CD4-positive, alpha-beta T cell treated with Interleukin-17A for 1 hour (primary cell): Measurements from ENCODE around the gene PBX4.
A peak's percentile ranks its signal among the peaks of the same experiment; 100 is the strongest.

Experiments used
- DNase-seq: peaks from one replicate; pipeline ENCODE4 v3.0.0-alpha.2; 2020

Gene PBX4

GRCh38 chr19:19552798-19553197 lies 65.7 kb downstream of the PBX4 start:
- peak; percentile 21 for DNase-seq

DNA sequence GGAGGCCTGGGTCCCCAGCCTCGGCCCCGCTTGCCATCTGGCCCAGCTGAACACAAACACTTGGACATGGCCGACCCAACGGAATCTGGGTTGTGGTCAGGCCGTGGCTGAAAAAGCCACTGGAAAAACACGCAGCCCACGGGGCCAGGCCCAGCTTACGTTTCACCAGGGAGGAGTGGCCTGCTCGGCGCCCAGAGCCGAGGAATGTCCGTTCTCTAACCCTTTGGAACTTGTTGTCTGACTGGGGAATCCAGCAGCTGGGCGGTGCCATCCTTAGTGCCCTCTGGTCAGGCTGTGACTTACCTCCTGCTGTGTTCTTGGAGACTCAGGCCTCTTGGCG lies 66.7 kb downstream of the PBX4 start:
- no peak for DNase-seq

GRCh38 chr19:19550972-19551852 lies 67.3 kb downstream of the PBX4 start:
- no peak for DNase-seq

- no peak for DNase-seq
These were observed 68.0 kb downstream of the PBX4 start for GRCh38 chr19:19550485-19550929.

DNA sequence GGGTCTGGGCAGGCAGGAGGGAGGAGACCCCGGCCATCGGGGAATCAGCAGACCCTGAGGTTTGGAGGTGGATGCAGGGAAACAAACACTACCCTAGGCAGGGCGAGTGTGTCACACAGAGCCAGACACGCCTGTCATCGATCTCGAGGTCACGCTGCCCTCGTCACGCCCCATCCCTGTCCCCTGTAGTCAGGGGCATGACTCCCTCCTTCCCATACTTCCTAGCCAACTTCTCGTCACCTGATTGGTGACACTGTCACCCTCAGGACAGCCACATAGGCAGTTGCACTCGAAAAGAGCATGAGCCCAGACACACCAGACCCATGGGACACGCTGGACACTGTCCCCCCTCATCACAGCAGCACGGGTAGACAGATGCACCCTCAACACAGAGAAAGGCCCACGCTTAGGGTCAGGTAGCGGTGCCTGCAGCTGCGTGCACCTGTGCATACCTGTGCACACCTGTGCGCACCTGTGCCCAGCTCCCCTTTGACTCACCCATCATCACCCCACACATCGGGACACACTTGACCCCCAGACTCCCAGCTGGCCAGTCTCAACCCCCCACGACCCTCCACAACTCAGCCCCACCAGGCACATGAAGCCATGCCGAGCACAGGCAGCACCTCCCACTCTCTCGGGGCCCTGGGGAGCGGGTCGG lies 68.6 kb downstream of the PBX4 start:
- DNase-seq = no peak

DNA sequence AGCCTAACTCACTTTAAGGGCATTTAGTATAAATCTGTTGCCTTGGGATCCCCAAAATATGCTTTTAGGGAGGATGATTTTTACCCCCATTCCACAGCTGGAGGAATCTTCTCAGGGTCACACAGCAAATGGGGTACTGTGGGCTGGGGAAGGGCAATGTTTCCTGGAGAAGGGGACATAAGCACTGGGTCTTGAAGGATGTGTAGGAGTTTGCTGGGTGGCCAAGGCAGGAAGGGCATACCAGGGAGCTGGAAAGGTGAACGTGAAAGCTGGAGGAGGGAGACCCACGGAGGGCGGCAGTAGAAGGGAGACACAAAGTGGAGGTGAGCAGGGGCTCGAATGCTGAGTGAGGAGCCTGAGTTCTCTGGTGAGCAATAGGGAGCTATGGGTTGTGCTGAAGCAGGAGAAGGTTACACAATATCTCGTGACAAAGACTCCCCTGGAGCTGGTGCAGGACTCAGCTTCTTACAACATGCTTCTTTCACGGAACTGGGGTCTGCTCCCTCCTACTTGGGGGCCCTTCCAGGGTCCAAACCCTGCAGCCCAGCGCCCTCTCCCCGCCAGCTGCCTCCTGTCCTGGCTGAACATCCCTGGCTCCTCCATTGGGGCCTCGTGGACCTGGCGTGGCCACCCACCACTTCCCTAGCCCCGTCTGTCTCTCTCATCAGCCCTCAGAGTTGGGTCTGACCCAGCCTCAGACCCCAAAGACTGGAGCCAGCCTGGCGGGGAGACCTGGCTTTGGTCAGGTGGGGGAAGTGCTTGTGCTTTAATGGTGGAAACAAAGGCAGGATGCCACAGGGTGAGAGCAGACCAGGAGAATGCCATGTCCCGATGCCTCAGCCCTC lies 69.3 kb downstream of the PBX4 start:
- DNase-seq = no peak

- DNase-seq = no peak
These were observed 70.7 kb downstream of the PBX4 start for GRCh38 chr19:19547674-19548336.

DNA sequence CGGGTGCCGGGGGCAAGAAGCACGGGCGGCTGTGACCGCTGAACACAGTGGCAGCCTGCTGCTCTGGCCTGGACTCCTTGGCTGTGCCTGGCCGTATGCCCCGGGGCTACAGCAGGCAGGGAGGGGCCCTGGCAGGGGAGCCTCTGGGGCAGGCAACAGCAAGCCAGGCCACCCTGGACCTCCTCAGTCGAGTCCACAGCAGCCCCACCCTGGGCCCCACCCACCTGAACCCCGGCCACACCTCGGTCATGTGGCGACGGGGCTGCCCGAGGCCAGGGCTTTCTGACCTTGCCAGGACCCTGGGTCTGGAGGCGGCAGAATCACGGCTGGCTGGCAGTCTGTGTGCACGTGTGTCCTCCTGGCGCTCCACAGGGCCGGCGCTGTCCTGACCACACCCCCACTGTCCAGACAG lies 71.7 kb downstream of the PBX4 start:
- no peak for DNase-seq

GRCh38 chr19:19545707-19546106 lies 72.8 kb downstream of the PBX4 start:
- no peak for DNase-seq

DNA sequence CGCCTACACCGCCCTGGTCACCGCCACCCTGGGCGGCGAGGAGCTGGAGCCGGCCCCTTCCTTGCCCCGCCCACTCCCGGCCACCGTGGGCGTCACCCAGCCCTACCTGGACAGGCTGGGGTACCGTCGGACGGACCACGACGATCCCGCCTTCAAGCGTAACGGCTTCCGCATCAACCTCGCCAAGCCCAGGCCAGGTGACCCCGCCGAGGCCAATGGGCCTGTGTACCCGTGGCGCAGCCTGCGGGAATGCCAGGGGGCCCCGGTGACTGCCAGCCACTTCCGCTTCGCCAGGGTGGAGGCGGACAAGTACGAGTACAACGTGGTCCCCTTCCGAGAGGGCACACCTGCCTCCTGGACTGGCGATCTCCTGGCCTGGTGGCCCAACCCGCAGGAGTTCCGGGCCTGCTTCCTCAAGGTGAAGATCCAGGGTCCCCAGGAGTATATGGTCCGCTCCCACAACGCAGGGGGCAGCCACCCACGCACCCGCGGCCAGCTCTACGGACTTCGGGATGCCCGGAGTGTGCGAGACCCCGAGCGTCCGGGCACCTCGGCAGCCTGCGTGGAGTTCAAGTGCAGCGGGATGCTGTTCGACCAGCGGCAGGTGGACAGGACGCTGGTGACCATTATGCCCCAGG lies 73.4 kb downstream of the PBX4 start:
- no peak for DNase-seq

GRCh38 chr19:19544257-19544953 lies 74.1 kb downstream of the PBX4 start:
- no peak for DNase-seq

DNA sequence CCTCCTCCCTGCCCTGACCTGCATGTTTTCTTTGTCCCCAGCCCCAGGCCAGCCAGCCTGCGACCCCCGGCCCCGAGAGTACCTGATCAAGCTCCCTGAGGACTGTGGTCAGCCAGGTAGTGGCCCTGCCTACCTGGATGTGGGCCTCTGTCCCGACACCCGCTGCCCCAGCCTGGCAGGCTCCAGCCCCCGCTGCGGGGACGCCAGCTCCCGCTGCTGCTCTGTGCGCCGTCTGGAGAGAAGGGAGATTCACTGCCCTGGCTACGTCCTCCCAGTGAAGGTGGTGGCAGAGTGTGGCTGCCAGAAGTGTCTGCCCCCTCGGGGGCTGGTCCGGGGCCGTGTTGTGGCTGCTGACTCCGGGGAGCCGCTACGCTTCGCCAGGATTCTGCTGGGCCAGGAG lies 74.8 kb downstream of the PBX4 start:
- DNase-seq = no peak

- DNase-seq = no peak
These were observed 75.4 kb downstream of the PBX4 start for GRCh38 chr19:19543101-19543500.

GRCh38 chr19:19542507-19542906 lies 76.0 kb downstream of the PBX4 start:
- no peak for DNase-seq

GRCh38 chr19:19541616-19542015 lies 76.9 kb downstream of the PBX4 start:
- DNase-seq = no peak

DNA sequence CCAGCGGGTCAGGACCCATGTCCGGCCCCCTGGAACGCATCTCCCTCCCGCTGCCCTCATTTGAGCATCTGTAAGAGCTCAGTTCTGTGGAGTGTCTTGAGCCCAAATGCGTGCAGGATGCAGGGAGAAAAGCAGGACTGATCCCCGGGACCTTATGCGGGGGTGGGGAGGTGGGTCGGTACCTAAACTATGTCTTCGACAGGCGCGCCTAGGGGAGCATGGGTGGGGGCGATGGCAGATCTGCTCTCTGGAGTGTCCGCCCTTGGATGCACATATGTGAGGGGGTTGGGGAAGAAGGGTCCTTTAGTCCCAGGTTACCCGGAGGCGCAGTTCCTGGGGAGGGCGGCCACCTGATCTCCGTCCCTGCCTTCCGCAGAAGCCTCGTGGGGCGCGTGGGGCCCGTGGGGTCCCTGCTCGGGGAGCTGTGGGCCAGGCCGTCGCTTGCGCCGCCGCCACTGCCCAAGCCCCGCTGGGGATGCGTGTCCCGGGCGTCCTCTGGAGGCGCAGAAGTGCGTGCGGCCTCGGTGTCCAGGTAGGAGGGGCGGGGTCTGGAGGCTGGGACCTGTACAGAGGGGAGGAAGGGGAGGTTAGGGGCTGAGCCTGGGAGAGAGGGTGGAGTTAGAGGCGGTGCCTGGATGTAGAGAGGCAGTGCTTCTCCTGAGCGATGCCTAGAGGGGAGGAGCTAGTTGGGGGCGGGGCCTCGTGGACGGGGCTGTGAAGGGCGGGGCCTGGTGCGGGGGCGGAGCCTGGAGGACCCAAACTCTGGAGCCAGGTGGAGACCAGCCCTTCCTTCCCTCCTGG lies 77.6 kb downstream of the PBX4 start:
- peak; percentile 86 for DNase-seq

- DNase-seq = peak; percentile 84
These were observed 78.3 kb downstream of the PBX4 start for GRCh38 chr19:19540064-19540714.

- DNase-seq = no peak
These were observed 78.8 kb downstream of the PBX4 start for GRCh38 chr19:19539698-19540063.

- no peak for DNase-seq
These were observed 79.7 kb downstream of the PBX4 start for GRCh38 chr19:19538785-19539166.

- peak; percentile 41 for DNase-seq
These were observed 80.3 kb downstream of the PBX4 start, which contains the start of gene CILP2 for GRCh38 chr19:19538061-19538784. Gene CILP2 (plus strand): TSS chr19:19538265. CDS start chr19:19538350, 85 bp downstream.
